NCI-H2171 treated with DMSO at 0.1 percent for 48 hours (cell line): ENCODE results near the gene NT5C2.
A peak's percentile ranks its signal among the peaks of the same experiment; 100 is the strongest.
"Not testable (repeated sequence)": the region's sequence is repeated elsewhere in the genome, so short reads cannot be mapped to it uniquely, and the experiment has no call there.

Experiments
- DNase-seq: peaks from one replicate; lab custom pipeline; 2025; lab: John Stamatoyannopoulos, UW

Gene NT5C2

DNA sequence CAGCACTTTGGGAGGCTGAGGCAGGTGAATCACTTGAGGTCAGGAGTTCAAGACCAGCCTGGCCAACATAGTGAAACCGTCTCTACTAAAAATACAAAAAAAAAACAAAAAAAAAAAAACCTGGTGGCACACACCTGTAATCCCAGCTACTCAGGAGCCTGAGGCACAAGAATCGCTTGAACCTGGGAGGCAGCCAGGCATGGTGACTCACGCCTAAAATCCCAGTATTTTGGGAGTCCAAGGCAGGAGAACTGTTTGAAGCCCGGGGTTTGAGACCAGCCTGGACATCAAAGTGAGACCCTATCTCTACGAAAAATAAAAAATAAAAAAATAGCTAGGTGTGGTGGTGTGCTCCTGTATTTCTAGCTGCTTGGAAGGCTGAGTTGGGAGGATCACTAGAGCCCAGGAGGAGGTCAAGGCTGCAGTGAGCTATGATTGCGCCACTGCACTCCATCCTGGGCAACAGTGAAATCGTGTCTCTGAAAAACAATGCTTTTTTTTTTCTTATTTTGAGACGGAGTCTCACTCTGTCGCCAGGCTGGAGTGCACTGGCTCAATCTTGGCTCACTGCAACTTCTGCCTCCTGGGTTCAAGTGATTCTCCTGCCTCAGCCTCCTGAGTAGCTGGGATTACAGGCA lies 29.2 kb downstream of the NT5C2 start:
- not testable (repeated sequence) for DNase-seq

DNA sequence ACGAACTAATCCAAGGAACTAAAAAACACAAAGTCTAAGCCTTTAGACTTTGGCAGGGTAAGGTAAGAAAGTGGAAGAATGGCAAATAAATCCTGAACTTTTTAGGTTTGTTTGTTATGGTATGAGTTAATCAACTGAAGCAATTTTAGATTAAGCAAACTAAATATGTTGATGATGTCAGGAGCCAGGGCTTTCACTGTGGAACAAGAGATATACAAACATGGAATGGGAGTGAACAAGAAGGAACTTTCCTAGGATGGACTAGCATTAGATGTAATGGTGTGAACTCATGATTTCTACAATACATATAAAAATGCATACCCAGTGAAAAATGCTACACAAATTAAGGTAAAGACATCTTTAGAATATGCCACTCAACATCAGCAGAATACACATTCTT lies 35.8 kb downstream of the NT5C2 start:
- no peak for DNase-seq

DNA sequence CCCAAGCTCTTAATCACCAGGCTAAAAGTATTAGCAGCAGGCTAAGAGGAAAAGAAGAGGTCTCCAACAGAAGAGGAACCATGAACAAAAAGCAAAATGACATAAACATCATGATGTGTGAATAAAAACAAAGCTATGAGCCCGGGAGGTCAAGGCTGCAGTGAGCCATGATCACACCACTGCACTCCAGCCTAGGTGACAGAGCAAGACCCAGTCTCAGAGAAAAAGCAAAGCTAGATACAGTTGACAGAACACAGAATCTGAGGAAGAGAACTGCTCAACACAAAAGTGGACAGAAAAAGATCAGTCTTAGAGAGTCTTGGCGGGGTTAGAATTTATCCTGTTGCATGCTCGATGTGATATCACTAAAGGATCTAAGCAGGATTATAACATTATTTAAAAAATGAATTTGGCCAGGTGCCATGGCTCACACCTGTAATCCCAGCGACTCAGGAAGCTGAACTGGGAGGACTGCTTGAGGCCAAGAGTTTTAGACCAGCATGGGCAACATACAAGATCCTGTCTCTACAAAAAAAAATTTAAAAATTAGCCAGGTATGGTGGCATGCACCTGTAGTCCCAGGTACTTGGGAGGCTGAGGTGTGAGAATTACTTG lies 37.5 kb downstream of the NT5C2 start:
- no peak for DNase-seq

DNA sequence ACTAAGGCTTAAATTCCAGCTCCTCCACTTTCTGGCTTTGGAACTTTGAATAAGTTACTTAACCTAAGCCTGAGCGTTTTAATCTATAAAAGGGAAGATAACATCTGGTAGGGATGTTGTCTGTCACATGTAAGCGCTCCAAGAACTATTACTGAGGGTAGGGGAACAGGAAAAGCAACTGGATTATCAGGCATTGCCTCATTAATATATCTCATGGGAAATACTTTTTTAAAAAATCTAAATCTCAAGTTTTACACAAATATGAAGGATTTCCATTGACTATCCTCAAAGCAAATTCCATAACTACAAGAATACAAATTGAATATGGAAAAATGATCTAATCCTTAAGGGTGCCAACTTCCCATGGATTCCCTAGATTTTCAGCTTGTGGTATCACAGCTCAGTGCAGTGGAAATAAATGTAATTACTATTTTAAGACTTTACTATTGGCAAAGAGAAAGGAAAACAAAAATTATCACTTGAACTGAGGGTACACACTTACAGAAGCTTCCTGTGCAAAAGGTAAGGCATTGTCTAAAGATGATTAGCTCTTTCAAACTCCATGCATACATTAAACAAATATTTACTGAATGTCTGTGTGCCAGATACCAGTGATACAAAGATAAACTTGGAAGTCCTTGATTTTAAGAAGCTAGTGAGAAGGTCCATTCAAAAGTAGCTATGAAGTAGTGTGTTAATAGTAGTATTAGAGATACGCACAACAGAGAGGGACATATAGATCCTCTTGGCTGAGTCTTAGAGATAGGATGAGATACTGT lies 38.4 kb downstream of the NT5C2 start:
- no peak for DNase-seq

DNA sequence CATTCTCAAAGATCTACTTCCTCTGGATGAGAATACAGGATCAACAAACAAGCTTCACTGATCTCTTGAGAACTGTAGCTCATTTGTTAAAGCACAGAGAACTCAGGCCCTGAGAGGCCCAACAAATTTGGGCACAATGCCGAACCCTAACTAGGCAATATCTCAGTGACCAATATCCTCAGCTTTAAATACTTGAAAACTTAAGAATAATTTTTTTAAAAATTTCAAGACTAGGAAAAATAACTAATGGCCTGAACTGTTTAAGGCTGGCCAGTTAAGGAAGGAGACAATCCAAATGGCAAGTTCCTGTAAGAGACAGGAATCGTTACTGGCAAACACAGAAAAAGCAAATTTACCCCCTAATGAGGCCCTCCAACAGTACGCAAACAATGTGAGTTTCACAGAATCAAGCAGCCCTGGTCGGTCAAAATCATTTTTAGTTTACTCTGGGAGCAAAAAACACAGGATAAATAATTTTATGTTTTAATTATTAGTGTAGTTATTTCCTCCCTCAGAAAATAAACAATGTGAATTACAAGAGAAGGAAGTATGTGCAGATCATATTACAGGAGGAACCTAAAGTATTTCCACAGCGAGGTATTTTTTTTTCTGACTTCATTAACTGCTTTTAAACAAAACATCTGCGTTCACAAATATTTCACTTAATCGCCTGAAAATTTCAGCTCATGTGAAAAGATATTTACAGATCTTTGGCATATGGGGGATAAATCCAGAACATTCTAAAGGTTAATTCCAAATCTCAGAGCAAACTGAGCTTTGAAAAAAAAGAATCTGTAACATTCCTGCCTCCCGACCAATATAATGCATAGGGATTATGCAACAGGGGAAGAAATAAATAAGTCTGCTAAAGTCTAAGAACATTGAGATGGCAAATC lies 39.5 kb downstream of the NT5C2 start:
- no peak for DNase-seq

DNA sequence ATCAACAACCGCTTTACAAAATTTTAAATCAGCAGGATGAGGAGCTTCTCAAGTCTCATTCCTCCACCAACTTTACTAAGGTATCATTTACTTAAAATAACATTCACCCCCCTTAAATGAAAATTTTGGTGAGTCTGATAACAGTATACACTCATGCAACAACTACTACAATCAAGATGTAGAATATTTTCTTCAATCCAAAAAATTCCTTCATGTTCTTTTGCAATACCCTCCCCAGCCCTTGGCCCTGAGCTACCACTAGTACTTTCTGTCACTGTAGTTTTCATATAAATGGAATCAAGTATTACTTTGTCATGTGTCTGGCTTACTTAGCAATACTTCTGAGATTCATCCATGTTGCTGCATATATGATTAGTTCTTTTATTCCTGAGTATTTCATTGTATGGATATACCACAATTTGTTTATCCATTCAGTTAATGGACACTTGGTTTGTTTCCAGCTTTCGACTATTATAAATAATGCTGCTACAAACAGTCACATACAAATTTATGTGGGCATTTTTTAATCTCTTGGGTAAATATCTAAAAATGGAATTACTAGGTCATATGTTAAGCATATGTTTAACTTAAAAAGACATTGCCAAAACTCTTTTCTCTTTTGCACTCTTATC lies 43.0 kb downstream of the NT5C2 start:
- no peak for DNase-seq

DNA sequence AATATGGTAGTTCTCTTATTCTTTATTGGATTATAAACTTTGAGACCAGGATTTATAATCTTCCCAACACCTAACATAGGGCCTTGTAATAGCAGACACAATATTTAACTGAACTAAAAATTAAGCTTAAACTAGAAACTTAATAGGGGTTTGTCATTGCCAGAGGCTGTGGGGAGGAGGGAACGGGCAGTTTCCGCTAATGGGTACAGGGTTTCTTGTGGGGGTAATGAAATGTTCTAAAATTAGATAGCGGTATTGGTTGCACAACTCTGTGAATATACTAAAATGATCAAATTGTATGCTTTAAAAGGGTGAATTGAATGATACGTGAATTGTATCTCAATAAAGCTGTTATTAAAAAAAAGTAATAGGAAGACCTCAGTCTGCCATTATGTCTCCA lies 45.4 kb downstream of the NT5C2 start:
- no peak for DNase-seq

DNA sequence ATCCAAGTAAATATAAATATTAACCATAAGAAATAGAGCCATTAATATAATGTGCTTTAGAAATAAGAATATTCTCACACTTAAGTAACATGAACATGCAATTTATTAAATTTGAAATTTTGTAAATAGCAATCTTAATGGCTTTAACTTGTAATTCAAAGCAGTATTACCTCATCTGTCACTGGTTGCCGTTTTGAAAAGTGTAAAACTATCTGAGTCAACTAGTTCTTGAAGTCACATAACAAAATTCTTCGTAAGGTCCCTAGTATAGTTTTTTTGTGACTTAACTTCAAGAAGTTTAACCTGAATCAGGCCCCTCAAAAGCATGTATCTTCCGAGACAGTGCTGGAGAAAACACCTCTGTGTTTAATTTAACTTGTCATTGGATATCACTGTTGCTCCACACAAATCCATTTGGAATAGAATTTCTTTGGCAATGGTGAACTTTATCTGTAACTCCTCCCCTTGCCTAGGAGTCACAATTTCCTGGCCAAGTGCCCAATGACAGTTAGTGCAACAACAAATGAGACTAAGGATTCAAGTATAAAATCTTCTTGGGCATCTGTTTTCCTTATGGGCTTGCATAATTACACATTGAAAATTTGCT lies 47.1 kb downstream of the NT5C2 start:
- DNase-seq, result peak; percentile 21

DNA sequence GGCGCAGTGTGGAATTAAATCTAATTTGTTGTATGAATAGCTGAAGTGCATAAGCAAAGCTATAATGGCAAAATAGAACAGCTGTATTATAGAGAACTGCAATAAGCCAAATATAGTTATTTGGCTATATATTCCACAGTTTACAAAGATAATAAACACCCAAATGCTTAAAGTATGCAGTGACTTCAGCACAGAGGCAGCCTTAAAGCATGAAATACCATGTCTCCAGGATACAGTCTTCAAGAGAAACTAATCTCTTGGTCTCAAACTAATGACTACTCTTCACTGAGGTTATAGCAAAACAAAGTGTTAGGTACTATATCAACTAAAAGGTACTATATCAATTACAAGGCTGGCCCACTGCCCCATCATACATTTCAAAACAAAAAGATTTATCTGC lies 48.0 kb downstream of the NT5C2 start:
- DNase-seq, result no peak

DNA sequence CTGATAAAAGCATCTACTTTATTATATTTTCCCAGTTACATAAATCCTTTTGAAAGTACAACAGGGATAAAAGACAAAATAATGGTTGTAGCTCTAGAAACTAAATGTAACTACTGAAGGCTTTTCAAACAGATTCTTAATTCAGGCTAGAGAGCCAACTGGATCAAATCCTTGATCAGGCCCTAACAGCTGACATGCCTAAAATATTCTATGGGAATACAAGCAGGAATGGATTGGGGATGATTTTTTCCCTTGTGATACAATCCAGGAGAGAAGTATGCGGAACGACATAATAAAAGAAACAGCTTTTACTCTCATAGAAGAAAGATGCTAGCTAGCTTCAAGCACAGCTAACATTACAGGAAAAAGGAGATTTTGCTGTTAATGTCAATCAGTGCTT lies 49.0 kb downstream of the NT5C2 start:
- no peak for DNase-seq

DNA sequence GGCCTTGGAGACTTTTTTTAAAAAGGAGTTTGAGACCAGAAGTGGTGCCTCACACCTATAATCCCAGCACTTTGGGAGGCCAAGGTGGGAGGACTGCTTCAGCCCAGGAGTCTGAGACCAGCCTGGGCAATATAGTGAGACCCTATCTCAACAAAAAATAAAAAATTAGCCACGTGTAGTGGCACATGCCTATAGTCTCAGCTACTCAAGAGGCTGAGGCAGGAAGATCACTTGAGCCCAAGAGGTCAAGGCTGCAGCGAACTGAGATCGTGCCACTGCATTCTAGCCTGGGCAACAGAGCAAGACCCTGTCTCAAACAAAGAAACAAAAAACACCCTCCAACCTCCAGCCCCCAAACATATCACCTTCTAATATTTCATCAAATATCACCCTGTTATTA lies 49.4 kb downstream of the NT5C2 start:
- not testable (repeated sequence) for DNase-seq

DNA sequence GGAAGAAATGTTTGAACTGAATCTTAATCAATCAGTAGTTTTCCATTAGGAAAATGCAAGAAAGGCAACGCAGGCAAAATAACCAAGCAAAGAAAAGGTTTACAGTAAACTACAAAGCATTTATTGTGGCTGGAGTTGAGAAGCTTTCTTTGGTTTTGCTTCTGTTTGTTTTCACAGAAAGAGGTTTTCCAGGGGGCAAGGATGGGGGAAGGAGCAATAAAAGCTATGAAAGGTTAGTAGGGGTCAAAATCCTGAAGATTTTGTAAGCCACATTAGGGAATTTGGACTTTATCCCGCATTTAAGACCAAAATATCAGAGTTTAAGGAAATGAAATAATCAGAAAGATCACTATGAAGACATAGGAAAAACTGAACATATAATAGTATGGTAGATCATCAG lies 51.1 kb downstream of the NT5C2 start:
- no peak for DNase-seq

DNA sequence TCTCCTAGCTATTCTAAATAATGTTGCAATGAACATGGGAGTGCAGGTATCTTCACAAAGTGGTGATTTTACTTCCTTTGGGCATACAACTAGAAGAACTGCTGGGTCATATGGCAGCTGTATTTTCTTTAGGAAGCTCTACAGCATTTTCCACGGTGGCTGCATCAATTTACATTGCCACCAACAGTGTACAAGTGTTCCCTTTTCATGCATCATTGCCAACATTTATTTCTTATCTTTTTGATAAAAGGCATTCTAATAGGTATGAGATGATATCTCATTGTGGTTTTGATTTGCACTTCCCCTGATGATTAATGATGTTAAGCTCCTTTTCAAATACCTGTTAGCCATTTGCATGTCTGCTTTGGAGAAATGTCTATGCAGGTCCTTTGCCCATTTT lies 52.6 kb downstream of the NT5C2 start:
- DNase-seq, result no peak

DNA sequence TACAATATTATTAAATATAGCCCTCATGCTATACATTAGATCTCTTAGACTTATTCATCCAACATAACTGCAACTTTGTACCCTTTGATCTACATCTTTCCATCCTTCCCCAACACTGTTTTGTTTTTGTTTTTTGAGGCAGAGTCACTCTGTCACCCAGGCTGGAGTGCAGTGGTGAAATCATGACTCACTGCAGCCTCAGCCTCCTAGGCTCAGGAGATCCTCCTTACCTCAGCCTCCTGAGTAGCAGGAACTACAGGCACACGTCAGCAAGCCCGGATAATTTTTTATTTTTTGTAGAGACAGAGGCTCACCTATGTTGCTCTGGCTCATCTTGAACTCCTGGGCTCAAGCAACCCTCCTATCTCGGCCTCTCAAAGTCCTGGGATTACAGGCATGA lies 53.3 kb downstream of the NT5C2 start:
- DNase-seq, result no peak

DNA sequence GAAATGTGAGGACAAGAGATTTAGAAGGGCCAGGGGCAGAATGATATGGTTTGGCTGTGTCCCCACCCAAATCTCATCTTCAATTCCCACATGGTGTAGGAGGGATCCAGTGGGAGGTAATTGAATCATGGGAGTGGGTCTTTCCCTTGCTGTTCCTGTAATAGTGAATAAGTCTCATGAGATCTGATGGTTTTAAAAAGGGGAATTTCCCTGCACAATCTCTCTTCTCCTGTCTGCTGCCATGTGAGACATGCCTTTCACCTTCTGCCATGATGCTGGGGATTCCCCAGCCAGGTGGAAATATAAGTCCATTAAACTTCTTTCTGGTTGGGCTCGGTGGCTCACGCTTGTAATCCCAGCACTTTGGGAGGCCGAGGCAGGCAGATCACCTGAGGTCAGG lies 57.9 kb downstream of the NT5C2 start:
- DNase-seq, result not testable (repeated sequence)

DNA sequence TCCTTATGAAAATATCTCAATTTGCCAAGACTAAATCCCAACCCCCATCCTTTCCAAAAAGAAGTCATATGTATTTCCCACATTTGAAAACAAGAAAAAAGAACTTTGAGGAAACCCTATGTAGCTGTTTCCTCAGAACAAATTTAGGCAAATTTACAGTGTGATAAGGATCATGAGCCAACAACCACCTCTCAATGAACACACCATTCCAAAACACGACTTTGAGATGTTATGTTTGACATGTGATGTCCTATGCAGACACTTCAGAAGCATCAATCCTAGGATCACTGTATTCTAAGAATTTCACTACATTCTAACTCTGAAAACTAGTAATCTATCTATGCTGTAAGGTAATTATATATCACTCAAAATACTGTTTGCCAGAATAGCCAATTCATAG lies 62.2 kb downstream of the NT5C2 start:
- no peak for DNase-seq

DNA sequence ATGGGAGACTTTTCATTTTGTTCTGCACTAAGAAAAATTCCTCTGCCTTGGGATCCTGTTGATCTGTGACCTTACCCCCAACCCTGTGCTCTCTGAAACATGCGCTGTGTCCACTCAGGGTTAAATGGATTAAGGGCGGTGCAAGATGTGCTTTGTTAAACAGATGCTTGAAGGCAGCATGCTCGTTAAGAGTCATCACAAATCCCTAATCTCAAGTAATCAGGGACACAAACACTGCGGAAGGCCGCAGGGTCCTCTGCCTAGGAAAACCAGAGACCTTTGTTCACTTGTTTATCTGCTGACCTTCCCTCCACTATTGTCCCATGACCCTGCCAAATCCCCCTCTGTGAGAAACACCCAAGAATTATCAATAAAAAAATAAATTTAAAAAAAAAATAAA lies 62.9 kb downstream of the NT5C2 start:
- DNase-seq, result not testable (repeated sequence)

DNA sequence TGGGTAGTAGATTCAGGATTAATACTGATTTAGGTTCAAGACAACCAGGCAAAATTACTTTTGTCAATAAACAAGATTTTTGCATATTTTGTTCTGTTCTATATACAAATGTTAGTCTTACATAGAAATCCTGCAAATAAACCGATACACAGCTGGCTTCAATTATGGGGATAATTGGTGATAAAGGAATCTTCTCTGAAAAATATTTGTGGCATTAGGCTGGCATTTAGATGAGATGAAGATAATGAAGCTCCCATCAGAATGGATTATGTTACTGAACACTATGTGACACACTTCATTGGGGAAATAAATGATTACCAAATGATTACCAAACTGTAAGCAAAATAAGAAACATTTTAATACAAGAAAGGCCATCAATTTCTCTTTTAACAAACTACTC lies 65.8 kb downstream of the NT5C2 start:
- DNase-seq, result no peak

DNA sequence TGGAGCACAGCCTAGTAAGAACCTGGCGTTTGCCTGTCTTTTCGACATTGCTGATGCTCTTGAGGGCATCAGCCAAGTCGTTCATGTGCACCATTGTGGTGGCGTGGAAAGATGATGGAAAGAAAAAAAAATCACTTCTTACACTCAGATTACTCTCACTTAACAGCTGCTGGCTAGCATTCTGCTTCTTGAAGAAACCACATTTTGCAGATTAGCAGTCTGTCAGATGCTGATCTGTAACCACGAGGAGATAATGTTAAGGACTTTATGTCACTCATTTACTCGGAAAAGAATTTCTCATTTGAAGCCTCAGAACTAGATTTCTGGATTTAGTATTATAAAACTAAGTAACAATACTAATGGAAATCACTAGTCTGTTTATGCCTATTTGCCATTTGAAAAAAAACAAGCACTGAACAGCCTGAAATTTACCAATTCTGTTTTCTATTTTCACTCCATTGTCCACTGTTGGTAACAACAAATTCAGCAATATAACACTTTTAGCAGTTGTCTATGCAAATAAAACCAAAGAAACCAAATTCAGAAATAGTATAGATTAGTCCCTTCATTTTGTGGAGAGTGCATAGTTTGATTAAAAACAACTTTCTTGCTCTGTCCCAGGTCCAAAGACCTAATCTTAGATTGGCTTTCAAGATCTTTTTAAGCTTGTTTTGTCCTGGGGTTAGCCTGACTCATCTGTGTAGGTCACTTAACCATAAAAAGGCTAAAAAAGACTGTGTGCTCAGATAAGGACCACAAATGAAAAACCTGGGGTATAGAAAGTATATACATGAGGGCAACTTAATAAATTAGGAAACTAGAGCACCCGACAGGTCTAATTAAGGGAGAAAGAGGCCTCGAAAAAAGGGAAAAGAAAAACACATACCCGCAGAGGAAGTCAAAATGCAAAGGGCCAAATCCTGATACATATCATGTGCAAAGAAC lies 67.5 kb downstream of the NT5C2 start:
- peak; percentile 9 for DNase-seq

DNA sequence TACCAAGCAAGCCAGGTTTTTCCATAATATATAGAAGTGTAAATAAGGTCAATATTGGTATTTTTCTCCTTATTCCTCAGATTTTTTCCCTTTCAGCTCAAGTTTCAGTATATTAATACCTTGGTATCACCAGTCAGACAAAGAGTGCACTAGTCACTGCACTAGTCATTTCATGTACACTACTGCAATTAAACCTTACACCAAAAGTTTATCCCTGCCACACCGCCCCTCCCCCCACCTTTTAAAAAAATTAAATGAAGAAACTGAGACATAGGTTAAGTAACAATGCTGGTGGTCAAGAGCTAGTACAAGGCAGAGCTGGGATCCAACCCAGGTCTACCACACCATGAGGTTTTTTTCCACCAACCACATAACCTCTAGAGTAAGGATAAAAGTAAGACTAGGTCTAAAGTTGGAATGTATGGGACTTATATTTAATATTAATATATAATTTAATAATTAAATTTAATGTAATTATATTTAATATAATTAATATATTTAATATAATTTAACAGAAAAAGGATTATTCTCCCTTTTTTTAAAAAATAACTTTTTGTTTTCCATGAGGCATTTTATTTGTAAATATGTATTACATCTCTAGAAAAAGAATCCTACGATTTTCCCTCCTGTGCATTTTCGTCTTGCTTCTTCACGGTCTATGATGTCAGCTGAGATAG lies 68.5 kb downstream of the NT5C2 start:
- no peak for DNase-seq
